Lung microvascular endothelial cell (primary cell): ENCODE results near the gene EPHB2. TPM values are rescaled to one million over a fixed set of nuclear protein-coding genes. Genes with fewer than 3 reads are reported as not detected.
"Not testable (repeated sequence)": the region's sequence is repeated elsewhere in the genome, so short reads cannot be mapped to it uniquely, and the experiment has no call there.

Experiments used
- DNase-seq, 2 donors: peaks; one replicate each; pipeline versions ENCODE4 v3.0.0 to v3.0.0-alpha.2; 2010; ENCODE audit warnings: low read depth in 2 of 2
- total RNA-seq: library from RNA; depleted of rRNA; stranded (reverse); fragments of >200 nt; gene quantifications from 2 replicates; pipeline ENCODE4 v1.2.1, GENCODE V29; 2014

The EPHB2 gene
- total RNA-seq, 1 donor from 2014 or later: 18.7 TPM

GRCh38 chr1:22833699-22834098, 123.1 kb downstream of the EPHB2 start:
- no peak for DNase-seq

- peak; percentile 37 to 55 for DNase-seq
Measured at GRCh38 chr1:22834420-22834819, 123.8 kb downstream of the EPHB2 start.

DNA sequence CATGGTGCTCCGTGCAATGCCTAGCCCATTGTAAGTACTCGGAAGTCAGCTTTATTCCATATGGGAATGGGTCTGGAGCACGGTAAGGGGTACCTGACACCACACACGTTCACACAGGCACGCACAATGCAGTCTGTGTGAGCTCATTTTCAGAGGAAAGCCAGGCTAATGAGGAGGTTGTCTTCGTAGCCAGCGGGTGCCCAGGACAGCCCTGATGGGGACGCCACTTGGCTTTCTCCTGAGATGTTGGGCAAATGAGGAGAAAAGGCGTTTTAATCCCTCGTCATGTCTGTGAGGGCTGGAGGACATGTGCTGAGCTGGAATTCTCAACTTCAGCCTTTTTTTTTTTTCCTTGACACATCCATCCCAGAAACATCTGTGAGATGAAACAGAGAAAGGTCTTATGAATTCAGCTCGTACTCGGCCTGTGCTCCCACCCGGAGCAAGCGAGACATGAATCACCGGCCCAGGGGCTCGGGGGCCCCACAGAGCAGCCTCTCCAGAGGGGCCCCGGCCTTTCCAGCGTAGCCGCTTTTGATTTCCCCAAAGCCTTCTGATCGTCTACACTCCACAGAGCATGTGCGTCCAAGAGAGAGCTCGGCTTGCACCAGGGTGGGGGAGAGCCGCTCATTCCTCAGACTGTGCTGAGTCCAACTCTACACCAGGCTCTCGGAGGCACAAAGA, 125.1 kb downstream of the EPHB2 start:
- DNase-seq: no peak

DNA sequence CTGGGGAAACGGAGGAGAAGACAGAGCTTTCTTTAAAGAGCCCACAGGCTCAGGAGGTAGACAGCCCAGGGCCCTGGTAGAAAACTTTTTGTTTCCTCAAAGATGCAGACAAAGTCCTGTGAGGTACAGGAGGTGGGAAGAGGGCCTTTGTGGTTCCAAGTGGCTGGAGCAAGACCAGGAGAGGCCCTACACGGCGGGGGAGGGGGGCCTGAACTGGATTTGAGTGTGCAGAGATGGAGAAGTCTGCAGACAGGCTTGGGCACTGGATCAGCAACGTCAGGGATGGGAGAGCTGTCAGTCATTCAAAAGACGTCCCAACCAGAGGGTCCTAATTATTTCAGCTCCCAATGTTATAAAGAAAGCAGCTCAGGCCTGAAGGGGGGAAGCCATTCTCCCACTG, 126.2 kb downstream of the EPHB2 start:
- DNase-seq: no peak

GRCh38 chr1:22837332-22837731, 126.7 kb downstream of the EPHB2 start:
- DNase-seq: no peak

DNA sequence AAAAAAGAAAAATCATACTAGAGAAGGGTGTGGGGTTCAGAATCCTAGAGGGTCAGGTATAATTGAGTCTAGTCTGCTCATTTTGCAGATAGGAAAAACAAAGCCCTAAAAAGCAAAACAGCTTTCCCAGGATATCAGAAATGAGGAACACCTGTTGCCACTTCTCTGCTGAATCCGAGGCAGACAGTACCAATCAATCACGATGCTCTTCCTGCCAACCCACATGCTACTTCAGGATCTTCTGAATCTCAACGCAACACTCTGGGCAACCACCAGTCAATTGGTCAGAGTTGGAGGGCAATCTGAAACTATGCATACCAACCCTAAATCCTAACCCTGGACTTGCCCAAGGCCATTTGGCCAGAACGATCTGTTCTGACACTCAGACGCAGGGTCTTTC, 128.3 kb downstream of the EPHB2 start:
- DNase-seq: no peak

DNA sequence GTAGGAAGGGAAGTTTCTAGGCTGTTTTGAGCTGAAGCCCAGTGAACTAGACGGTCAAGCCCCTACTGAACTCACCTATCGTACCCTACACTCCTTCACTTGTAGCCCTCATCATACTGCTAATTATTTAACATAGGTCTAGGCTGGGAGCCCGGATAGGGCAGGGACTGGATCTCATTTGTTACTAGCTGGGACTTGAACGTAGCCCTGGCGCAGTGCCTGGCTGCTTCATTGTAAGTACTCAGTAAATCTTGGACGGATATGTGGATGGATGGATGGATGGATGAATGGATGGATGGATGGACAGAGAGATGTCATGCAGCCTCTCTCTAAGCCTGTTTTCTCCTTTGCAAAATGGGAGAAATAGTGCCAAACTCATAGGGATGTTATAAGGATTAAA, 129.2 kb downstream of the EPHB2 start:
- no peak for DNase-seq

GRCh38 chr1:22841142-22841541, 130.5 kb downstream of the EPHB2 start:
- DNase-seq: no peak

GRCh38 chr1:22841860-22842281, 131.2 kb downstream of the EPHB2 start:
- no peak for DNase-seq

- not testable (repeated sequence) for DNase-seq
Measured at GRCh38 chr1:22843441-22844183, 133.0 kb downstream of the EPHB2 start.

DNA sequence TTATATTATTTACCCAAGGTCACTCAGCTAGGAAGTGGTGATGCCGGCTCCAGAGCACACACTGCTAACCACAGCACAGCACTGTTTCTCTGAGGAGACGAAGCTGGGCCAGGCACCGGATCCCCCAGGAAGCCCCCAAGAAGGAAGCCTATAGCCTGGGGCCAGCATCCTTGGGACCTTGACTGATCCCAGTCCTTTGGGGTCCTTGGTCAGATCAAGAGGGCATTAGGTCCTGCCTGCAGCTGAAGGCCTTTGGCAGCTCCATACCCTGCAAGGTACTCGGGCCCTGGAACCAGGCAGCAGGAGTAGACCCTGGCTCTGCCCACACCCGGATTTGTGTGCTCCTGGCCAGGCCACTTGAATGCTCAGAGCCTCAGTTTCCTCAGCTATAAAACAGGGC, 134.0 kb downstream of the EPHB2 start:
- DNase-seq: no peak

GRCh38 chr1:22845398-22845935, 134.8 kb downstream of the EPHB2 start:
- no peak for DNase-seq

DNA sequence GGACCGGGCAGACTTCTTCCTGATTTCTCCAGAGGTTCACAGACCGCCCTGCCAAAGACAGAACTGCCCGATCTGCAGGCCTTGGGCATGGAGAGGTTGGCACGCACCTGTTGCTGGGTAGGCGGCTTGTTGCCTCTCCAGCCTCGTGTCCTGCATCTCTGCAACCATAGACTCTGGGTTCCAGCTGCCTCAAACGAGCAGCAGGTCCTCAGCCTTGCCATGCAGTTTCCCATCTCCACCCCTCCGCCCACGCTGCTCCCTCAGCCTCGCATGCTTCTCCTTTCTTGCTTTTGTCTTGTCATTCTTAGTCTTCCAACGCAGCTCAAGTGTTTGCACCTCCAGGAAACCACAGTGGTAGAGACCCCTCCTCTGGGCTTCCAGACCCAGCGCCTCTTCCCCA, 135.8 kb downstream of the EPHB2 start:
- no peak for DNase-seq

DNA sequence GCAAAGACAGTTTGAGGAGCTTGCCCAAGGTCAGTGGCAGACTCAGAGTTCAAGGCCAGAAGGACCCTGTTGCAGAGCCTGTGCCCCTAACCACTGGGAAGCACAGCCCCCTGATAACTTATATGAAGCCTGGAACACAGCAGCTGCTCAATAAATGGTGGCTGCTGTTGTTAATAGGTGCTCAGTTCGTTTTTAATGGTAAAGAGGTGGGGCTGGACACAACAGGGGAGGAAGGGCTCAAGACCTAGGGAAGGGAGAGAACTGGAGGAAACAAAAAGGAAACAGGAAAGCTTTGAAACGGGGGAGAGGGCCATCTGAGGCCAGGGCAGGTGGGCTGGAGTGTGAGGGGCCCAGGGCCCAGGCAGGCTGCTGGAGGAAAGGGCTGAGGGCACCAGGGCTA, 136.6 kb downstream of the EPHB2 start:
- no peak for DNase-seq

DNA sequence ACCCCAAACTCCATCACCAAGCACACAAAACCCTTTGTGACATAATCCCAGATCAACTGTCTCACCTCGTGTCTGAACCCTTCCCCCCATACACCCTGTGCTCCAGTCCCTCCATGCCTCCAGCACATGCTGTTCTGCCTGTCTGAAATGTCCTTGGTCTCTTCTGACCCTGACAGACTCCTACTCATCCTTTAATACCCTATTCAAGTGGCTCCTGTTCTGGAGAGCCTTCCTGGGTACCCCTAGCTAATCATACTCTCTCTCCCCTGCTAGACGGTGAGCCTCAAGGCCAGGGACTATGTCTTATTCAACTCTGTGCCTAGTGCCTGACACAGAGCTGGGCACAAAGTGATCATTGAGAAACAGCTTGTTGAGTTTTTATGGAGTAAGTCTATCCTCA, 137.1 kb downstream of the EPHB2 start:
- no peak for DNase-seq

DNA sequence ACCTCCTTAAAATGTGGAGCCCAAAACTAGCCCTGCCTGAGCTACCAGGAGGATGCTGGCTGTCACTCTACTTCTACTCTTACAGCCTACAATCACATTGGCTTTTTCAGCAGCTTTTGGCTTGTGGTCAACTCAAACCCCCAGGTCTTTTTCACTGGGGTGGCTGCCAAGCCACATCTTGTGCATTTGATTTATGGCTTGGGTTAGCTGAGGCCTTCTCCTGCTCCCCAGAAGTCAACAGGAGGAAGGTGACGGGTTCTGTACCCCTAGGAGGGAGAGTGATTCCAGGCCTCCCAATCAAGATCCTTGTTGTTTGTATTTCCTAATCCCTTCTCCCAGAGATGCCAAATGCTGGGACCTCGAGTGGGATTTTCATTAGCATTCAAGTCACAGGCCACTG, 137.8 kb downstream of the EPHB2 start:
- no peak for DNase-seq

DNA sequence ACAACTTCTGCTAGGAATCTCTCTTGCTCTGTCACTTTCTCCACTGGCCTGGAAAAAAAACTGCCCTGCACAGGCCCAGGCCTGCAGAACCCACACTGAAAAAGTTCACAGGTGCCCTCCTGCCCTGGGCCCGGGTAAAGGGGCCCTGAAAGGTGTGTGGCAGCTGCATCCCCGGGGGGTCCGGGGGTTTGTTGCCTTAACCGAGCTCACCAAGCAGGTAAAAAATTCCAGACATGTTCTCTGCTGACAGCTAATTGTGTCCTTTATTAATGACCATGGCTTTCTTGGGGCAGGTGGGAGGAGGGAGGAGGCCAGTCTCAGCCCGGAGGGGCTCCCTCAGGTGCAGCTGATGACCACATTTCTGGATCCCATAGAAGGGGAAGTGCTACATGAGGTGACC, 139.1 kb downstream of the EPHB2 start:
- DNase-seq: no peak

GRCh38 chr1:22850281-22850680, 139.6 kb downstream of the EPHB2 start:
- peak in 1 of 2 donors; percentile 20 for DNase-seq

DNA sequence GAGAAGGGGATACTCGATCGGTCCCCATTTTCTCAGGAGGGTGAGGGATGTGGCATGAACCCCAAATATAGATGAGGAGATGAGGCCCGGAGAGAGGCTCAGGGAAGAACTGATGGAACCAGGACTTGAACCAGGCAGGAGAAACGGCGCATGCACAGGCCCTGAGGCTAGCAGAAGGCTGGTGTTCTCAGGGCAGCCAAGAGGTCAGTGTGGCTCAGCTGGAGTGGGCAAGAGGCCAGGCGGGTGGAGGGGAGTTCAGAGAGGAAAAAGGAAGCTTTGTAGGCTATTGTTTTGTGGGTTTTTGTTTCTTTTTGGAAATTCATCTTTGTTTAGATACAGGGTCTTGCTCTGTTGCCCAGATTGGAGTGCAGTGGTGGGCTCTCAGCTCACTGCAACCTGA, 140.0 kb downstream of the EPHB2 start:
- DNase-seq: peak; percentile 78 to 81

DNA sequence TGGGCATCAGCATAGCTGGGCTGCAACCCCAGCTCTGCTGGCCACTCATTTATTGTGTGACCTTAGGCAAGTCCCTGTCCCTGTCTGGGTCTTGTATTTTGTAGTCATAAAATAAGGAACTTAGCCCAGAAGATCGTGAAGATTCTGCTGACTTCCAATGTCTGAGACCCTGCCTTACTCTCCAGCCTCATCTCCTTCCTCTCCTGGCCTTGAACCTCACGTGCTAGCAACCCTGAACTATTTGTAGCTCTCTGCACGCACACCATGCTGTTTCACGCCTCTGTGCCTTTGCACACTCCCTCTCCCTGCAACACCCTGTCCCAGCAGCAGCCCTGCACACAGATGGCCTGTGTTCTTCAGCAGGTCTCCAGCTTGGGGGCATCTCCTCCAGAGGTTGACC, 140.9 kb downstream of the EPHB2 start:
- DNase-seq: no peak

- no peak for DNase-seq
Measured at GRCh38 chr1:22852144-22852655, 141.6 kb downstream of the EPHB2 start.

DNA sequence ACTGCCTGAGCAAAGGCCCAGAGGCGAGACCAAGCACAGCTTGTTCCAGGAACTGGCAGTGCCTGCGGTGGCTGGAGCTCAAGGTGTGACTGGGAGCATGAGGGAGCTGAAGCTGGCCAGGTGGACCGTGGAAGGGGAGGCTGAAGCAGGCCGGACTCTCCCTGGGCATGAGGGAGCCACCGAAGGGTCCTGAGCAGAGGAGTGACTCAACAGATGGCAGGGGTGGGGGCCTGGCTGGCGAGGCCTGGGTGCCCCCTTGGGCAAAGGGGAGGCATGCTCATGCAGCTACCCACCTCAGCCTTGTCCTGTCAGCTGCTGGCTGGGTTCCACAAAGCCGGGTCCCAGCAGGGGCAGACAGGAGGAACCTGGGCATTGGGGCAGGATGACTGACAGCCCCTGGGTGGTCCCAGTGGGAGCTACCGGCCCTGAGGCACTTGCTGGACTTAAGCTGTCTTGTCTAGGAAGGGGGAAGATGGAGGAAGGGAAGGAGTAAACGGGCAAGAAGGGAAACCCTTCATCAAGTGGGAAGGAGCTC, 143.1 kb downstream of the EPHB2 start:
- no peak for DNase-seq
